Ascending aorta (tissue), 2 donors: ENCODE measurements around the gene TCERG1L. TPM values are rescaled to one million over a fixed set of nuclear protein-coding genes. Genes with fewer than 3 reads are reported as not detected.

Source experiments
- DNase-seq, 2 donors: peaks; one replicate each; pipeline ENCODE4 v3.0.0-alpha.2; 2019; ENCODE audit warnings: low spot score in 2 of 2
- H3K27ac ChIP-seq, 2 donors: fragments of 200-600 bp; sonication (generic); one replicate each; pipeline ENCODE4 v1.5.1; 2016 to 2017; ENCODE audit warnings: mild to moderate bottlenecking in 1 of 2
- H3K27me3 ChIP-seq: fragments of 200-600 bp; sonication (generic); one replicate; pipeline ENCODE4 v1.5.1; 2017
- H3K36me3 ChIP-seq, 2 donors: fragments of 200-600 bp; sonication (generic); one replicate each; pipeline ENCODE4 v1.5.1; 2016
- H3K4me1 ChIP-seq, 2 donors: fragments of 200-600 bp; sonication (generic); one replicate each; pipeline ENCODE4 v1.5.1; 2016 to 2017; ENCODE audit warnings: mild to moderate bottlenecking in 1 of 2
- H3K4me3 ChIP-seq, 2 donors: fragments of 200-600 bp; sonication (generic); one replicate each; pipeline ENCODE4 v1.5.1; 2016 to 2017; ENCODE audit warnings: mild to moderate bottlenecking in 1 of 2
- H3K9me3 ChIP-seq, 2 donors: fragments of 200-600 bp; sonication (generic); one replicate each; pipeline ENCODE4 v1.5.1; 2016
- intact Hi-C: fragments of 100-400 bp; cut with DNase I; formaldehyde crosslinking; loops from one replicate; pipeline ENCODE4 v1.15.1; 2023
- total RNA-seq: library from RNA; depleted of rRNA; stranded (reverse); fragments of >200 nt; gene quantifications from one replicate; pipeline ENCODE4 v1.1.0, GENCODE V29; 2016
- TF ChIP-seq, protein P1 (sequence below), 3 experiments: fragments of 200-600 bp in 2 of 3; fragments of 450-650 bp in 1 of 3; sonication (generic) in 2 of 3; IDR thresholded peaks; one replicate each; pipeline ENCODE4 v1.5.1; 2016 to 2019; ENCODE audit warnings: antibody characterized with exemption in 3 of 3, mild to moderate bottlenecking in 1 of 3, moderate library complexity in 1 of 3

TCERG1L gene
- total RNA-seq, 1 donor from 2014 or later = not detected

GRCh38 chr10:131246775-131247174 lies 64.7 kb downstream of the TCERG1L start:
- intact Hi-C loops = no loop called here
- Histone ChIP-seq H3K4me3 (no peak overlapping the region), H3K9me3 (no peaks in the 10 kb centered on the region), H3K27ac (no peak overlapping the region), H3K27me3 (no peaks in the 10 kb centered on the region), H3K4me1 (no peaks in the 10 kb centered on the region), H3K36me3 (no peaks in the 10 kb centered on the region)
- no peak for DNase-seq
- TF ChIP-seq, protein P1, sequence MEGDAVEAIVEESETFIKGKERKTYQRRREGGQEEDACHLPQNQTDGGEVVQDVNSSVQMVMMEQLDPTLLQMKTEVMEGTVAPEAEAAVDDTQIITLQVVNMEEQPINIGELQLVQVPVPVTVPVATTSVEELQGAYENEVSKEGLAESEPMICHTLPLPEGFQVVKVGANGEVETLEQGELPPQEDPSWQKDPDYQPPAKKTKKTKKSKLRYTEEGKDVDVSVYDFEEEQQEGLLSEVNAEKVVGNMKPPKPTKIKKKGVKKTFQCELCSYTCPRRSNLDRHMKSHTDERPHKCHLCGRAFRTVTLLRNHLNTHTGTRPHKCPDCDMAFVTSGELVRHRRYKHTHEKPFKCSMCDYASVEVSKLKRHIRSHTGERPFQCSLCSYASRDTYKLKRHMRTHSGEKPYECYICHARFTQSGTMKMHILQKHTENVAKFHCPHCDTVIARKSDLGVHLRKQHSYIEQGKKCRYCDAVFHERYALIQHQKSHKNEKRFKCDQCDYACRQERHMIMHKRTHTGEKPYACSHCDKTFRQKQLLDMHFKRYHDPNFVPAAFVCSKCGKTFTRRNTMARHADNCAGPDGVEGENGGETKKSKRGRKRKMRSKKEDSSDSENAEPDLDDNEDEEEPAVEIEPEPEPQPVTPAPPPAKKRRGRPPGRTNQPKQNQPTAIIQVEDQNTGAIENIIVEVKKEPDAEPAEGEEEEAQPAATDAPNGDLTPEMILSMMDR (IDR thresholded peaks at IDR 0.05) = no peak

GRCh38 chr10:131246089-131246488 lies 65.4 kb downstream of the TCERG1L start:
- no peak for DNase-seq
- no peaks in the 10 kb centered on the region for H3K36me3 ChIP-seq
- H3K9me3 ChIP-seq = no peaks in the 10 kb centered on the region
- no peaks in the 10 kb centered on the region for H3K27me3 ChIP-seq
- H3K4me1 ChIP-seq = no peaks in the 10 kb centered on the region
- TF ChIP-seq, protein P1 (IDR thresholded peaks at IDR 0.05) = no peak
- no peak overlapping the region for H3K4me3 ChIP-seq
- intact Hi-C loops = no loop called here
- no peak overlapping the region for H3K27ac ChIP-seq

GRCh38 chr10:131245475-131246059 lies 66.0 kb downstream of the TCERG1L start:
- H3K9me3 ChIP-seq = no peaks in the 10 kb centered on the region
- no peak overlapping the region for H3K27ac ChIP-seq
- H3K27me3 ChIP-seq = no peaks in the 10 kb centered on the region
- DNase-seq = no peak
- no peaks in the 10 kb centered on the region for H3K4me1 ChIP-seq
- no peaks in the 10 kb centered on the region for H3K36me3 ChIP-seq
- TF ChIP-seq, protein P1 (IDR thresholded peaks at IDR 0.05) = no peak
- no peak overlapping the region for H3K4me3 ChIP-seq
- intact Hi-C loops = no loop called here

DNA sequence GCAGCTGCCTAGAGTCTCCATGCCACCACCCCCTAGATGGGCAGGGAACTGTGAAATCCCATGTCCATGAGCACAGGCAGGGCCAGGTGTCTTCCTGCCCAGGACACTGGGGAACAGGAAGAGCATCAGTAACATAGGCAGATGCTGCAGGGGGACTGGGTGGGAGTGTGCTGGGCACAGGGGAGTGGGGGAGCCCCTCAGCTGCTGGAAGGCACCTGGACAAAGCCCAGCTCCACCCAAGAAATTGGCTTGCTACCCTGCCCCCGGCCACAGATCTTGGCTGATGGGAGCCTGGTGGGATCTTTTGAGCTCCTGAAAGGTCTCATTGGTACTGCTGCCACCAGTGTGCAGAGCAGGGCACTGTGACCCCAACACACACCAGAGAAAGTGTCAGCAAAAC lies 66.7 kb downstream of the TCERG1L start:
- no peaks in the 10 kb centered on the region for H3K27me3 ChIP-seq
- H3K4me1 ChIP-seq = no peaks in the 10 kb centered on the region
- H3K4me3 ChIP-seq = no peak overlapping the region
- no peak overlapping the region for H3K27ac ChIP-seq
- intact Hi-C loops = no loop called here
- TF ChIP-seq, protein P1 (IDR thresholded peaks at IDR 0.05) = no peak
- H3K9me3 ChIP-seq = no peaks in the 10 kb centered on the region
- no peak for DNase-seq
- H3K36me3 ChIP-seq = no peaks in the 10 kb centered on the region

DNA sequence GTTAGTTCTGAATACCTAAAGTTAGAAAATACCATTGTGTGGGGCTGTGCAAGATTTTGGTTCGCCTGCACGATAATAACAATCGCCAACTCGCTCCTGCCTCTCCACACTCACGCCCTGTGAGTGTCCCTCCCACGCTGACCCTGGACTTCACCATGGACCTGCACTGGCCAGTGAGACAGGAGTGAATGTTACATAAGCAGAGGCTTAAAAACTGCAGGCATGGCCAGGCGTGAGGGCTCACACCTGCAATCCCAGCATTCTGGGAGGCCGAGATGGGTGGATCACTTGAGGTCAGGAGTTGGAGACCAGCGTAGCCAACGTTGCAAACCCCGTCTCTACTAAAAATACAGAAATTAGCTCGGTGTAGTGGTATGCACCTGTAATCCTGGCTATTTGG lies 68.4 kb downstream of the TCERG1L start:
- Histone ChIP-seq H3K4me1 (no peaks in the 10 kb centered on the region), H3K36me3 (no peaks in the 10 kb centered on the region), H3K9me3 (no peaks in the 10 kb centered on the region), H3K27ac (no peak overlapping the region), H3K4me3 (no peak overlapping the region), H3K27me3 (no peaks in the 10 kb centered on the region)
- DNase-seq = no peak
- TF ChIP-seq, protein P1 (IDR thresholded peaks at IDR 0.05) = no peak
- intact Hi-C loops = no loop called here

DNA sequence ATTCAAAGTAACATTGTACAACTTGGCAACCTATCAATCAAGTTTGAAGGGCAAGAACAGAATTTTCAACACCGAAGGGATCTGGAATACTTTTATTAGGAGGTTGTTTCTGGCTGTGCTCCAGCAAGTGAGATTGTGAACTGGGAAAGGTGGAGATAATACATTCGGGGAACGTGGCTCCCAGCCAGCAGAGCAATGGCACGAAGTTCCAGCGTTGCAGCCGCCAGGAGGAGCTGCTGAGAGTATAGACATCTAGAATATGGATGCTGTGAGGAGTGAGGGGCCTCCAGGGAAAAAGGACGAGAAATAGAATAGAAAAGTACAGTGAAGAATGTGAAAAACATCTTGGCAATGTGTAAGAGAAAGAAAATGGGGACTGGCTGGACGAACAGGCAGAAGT lies 69.5 kb downstream of the TCERG1L start:
- Histone ChIP-seq H3K4me1 (no peaks in the 10 kb centered on the region), H3K36me3 (no peaks in the 10 kb centered on the region), H3K27ac (no peak overlapping the region), H3K4me3 (no peak overlapping the region), H3K9me3 (no peaks in the 10 kb centered on the region), H3K27me3 (no peaks in the 10 kb centered on the region)
- no peak for DNase-seq
- intact Hi-C loops = no loop called here
- TF ChIP-seq, protein P1 (IDR thresholded peaks at IDR 0.05) = no peak
